Upper lobe of left lung (tissue), 6 donors: ENCODE results near the gene BPGM. TPM values are rescaled to one million over a fixed set of nuclear protein-coding genes. Genes with fewer than 3 reads are reported as not detected.
A peak's percentile ranks its signal among the peaks of the same experiment; 100 is the strongest.

ENCODE experiments used
- ATAC-seq, 2 donors: fragments of 200-7000 bp; cut with Tn5 transposase; one replicate each; pipeline ENCODE4 v1.9.1; 2022; ENCODE audit warnings: mild to moderate bottlenecking in 2 of 2, moderate library complexity in 2 of 2; ENCODE audit not compliant: low FRiP score in 2 of 2
- DNase-seq, 2 donors: peaks; one replicate each; pipeline ENCODE4 v3.0.0-alpha.2; 2019 to 2020
- H3K27ac ChIP-seq, 4 donors: fragments of 200-600 bp; sonication (generic); one replicate each; pipeline ENCODE4 v1.5.1; 2016 to 2019
- H3K27me3 ChIP-seq, 4 donors: fragments of 200-600 bp; sonication (generic); one replicate each; pipeline ENCODE4 v1.5.1; 2017 to 2019
- H3K36me3 ChIP-seq, 4 donors: fragments of 200-600 bp; sonication (generic); one replicate each; pipeline ENCODE4 v1.5.1; 2016 to 2019
- H3K4me1 ChIP-seq, 4 donors: fragments of 200-600 bp; sonication (generic); one replicate each; pipeline ENCODE4 v1.5.1; 2018 to 2019
- H3K4me3 ChIP-seq, 4 donors: fragments of 200-600 bp; sonication (generic); one replicate each; pipeline ENCODE4 v1.5.1; 2017 to 2019; ENCODE audit warnings: mild to moderate bottlenecking in 2 of 4, moderate library complexity in 1 of 4
- H3K9me3 ChIP-seq, 4 donors: fragments of 200-600 bp; sonication (generic); one replicate each; pipeline ENCODE4 v1.5.1; 2018 to 2019
- EP300 ChIP-seq, 4 donors: sonication (generic); formaldehyde crosslinking; IDR thresholded peaks; one replicate each; pipeline ENCODE4 v1.5.1; 2017; ENCODE audit warnings: antibody characterized with exemption in 4 of 4, control low read depth in 2 of 4
- POLR2A ChIP-seq, 4 donors: fragments of 450-650 bp; IDR thresholded peaks; one replicate each; pipeline ENCODE4 v1.5.1; 2016 to 2017; ENCODE audit warnings: antibody characterized with exemption in 4 of 4, mild to moderate bottlenecking in 2 of 4
- POLR2AphosphoS5 ChIP-seq, 2 donors: sonication (generic); formaldehyde crosslinking; IDR thresholded peaks; one replicate each; pipeline ENCODE4 v1.5.1; 2017; ENCODE audit warnings: antibody characterized with exemption in 2 of 2
- WGBS, 2 donors: methylation state at CpG; one replicate each; pipeline ENCODE4 v1.1.5; 2017 to 2018; 5-methylcytosine and 5-hydroxymethylcytosine counted together
- total RNA-seq, 6 donors: library from RNA; depleted of rRNA in 4 of 6; stranded (reverse); fragments of >200 nt in 4 of 6; gene quantifications; one replicate each; pipeline versions ENCODE4 v1.1.0 to v1.2.1, GENCODE V29; 2016 to 2021
- TF ChIP-seq, protein P1 (sequence below), 6 experiments: fragments of 450-650 bp in 4 of 6; fragments of 200-600 bp in 2 of 6; sonication (generic) in 2 of 6; IDR thresholded peaks; one replicate each; pipeline ENCODE4 v1.5.1; 2016 to 2019; ENCODE audit warnings: antibody characterized with exemption in 6 of 6
- donor health status: DM: no; HTN: no; CAD: no; lungs with moderate emphysema.
- donor health status: DM: no; HTN: yes; CAD: no; lungs with severe emphysema.

Gene BPGM
- total RNA-seq, 6 donors from 2014 or later, result 9.5 to 30.7 (median 14.3) TPM

GRCh38 chr7:134630893-134631292 lies 15.8 kb upstream of the BPGM start:
- ATAC-seq (no peak), DNase-seq (no peak)
- Histone ChIP-seq H3K4me3 (no peak overlapping the region), H3K27ac (no peak overlapping the region), H3K27me3 (no peaks in the 10 kb centered on the region), H3K4me1 (peaks cover 10 to 13% (median 12%) of the 10 kb centered on the region in 4 donors), H3K36me3 (no peaks in the 10 kb centered on the region), H3K9me3 (no peaks in the 10 kb centered on the region)
- TF ChIP-seq POLR2A (IDR thresholded peaks at IDR 0.05) (no peak), POLR2AphosphoS5 (IDR thresholded peaks at IDR 0.05) (no peak), EP300 (IDR thresholded peaks at IDR 0.05) (no peak)
- TF ChIP-seq, protein P1, sequence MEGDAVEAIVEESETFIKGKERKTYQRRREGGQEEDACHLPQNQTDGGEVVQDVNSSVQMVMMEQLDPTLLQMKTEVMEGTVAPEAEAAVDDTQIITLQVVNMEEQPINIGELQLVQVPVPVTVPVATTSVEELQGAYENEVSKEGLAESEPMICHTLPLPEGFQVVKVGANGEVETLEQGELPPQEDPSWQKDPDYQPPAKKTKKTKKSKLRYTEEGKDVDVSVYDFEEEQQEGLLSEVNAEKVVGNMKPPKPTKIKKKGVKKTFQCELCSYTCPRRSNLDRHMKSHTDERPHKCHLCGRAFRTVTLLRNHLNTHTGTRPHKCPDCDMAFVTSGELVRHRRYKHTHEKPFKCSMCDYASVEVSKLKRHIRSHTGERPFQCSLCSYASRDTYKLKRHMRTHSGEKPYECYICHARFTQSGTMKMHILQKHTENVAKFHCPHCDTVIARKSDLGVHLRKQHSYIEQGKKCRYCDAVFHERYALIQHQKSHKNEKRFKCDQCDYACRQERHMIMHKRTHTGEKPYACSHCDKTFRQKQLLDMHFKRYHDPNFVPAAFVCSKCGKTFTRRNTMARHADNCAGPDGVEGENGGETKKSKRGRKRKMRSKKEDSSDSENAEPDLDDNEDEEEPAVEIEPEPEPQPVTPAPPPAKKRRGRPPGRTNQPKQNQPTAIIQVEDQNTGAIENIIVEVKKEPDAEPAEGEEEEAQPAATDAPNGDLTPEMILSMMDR (IDR thresholded peaks at IDR 0.05), result no peak

GRCh38 chr7:134632052-134632451 lies 14.6 kb upstream of the BPGM start:
- Histone ChIP-seq H3K4me3 (no peak overlapping the region), H3K4me1 (peaks cover 13 to 20% (median 17%) of the 10 kb centered on the region in 4 donors), H3K27ac (no peak overlapping the region), H3K9me3 (no peaks in the 10 kb centered on the region), H3K36me3 (no peaks in the 10 kb centered on the region), H3K27me3 (no peaks in the 10 kb centered on the region)
- no peak for TF ChIP-seq POLR2AphosphoS5 (IDR thresholded peaks at IDR 0.05)
- TF ChIP-seq POLR2A (IDR thresholded peaks at IDR 0.05), result no peak
- TF ChIP-seq, protein P1 (IDR thresholded peaks at IDR 0.05), result no peak
- TF ChIP-seq EP300 (IDR thresholded peaks at IDR 0.05), result no peak
- DNase-seq (no peak), ATAC-seq (no peak)

- no peaks in the 10 kb centered on the region for H3K27me3 ChIP-seq
- TF ChIP-seq, protein P1 (IDR thresholded peaks at IDR 0.05), result peak; percentile 53 to 70 (median 62)
- no peak for TF ChIP-seq POLR2AphosphoS5 (IDR thresholded peaks at IDR 0.05)
- no peaks in the 10 kb centered on the region for H3K36me3 ChIP-seq
- H3K4me1 ChIP-seq, result peaks cover 16 to 26% (median 22%) of the 10 kb centered on the region in 4 donors
- H3K4me3 ChIP-seq, result no peak overlapping the region
- 30 to 33% methylated on average over 5 of the region's 5 CpGs for WGBS, 2 donors
- H3K9me3 ChIP-seq, result no peaks in the 10 kb centered on the region
- H3K27ac ChIP-seq, result no peak overlapping the region
- ATAC-seq (no peak), DNase-seq (no peak)
These were observed 13.6 kb upstream of the BPGM start for GRCh38 chr7:134632937-134633540.

- no peak for DNase-seq
These were observed 10.6 kb upstream of the BPGM start for GRCh38 chr7:134636008-134636449.

More at GRCh38 chr7:134636008-134636449, 10.6 kb upstream of the BPGM start:
- no peaks in the 10 kb centered on the region for H3K9me3 ChIP-seq
- no peak for ATAC-seq
- no peaks in the 10 kb centered on the region for H3K36me3 ChIP-seq
- no peak overlapping the region for H3K4me3 ChIP-seq
- TF ChIP-seq EP300 (IDR thresholded peaks at IDR 0.05) (peak in 1 of 4 donors; percentile 71), POLR2A (IDR thresholded peaks at IDR 0.05) (no peak), POLR2AphosphoS5 (IDR thresholded peaks at IDR 0.05) (no peak)
- TF ChIP-seq, protein P1 (IDR thresholded peaks at IDR 0.05), result no peak
- 5 to 12% methylated on average over 2 of the region's 2 CpGs for WGBS, 2 donors
- H3K4me1 ChIP-seq, result peaks cover 26 to 34% (median 32%) of the 10 kb centered on the region in 4 donors
- H3K27me3 ChIP-seq, result no peaks in the 10 kb centered on the region
- H3K27ac ChIP-seq, result peak overlapping the region; percentile 13 to 50 (median 31)
